Mesenchymal stem cell (in vitro differentiated cells and primary cell): Measurements from ENCODE around the gene WDR93.
A peak's percentile ranks its signal among the peaks of the same experiment; 100 is the strongest.

Experiments
- DNase-seq: peaks from one replicate; pipeline ENCODE4 v3.0.0-alpha.2; 2013
- H2AFZ ChIP-seq: one replicate; pipeline ENCODE4 v1.6.1; 2013; ENCODE audit warnings: low read depth, mild to moderate bottlenecking, control low read depth, inconsistent platforms, low read length, moderate library complexity
- H2AK5ac ChIP-seq: 2 replicates; pipeline ENCODE4 v1.6.1; 2013; ENCODE audit warnings: low read length, moderate library complexity, mild to moderate bottlenecking, inconsistent platforms; ENCODE audit not compliant: severe bottlenecking
- H2BK120ac ChIP-seq: one replicate; pipeline ENCODE4 v1.6.1; 2013; ENCODE audit warnings: low read depth, mild to moderate bottlenecking, inconsistent platforms, low read length, moderate library complexity
- H2BK12ac ChIP-seq, 2 experiments: one replicate each; pipeline ENCODE4 v1.6.1; 2013; ENCODE audit warnings: inconsistent platforms in 2 of 2, low read length in 2 of 2, mild to moderate bottlenecking in 2 of 2, moderate library complexity in 2 of 2, control low read depth in 1 of 2
- H2BK15ac ChIP-seq: one replicate; pipeline ENCODE4 v1.6.1; 2013; ENCODE audit warnings: mild to moderate bottlenecking, low read depth, inconsistent platforms; ENCODE audit not compliant: poor library complexity, severe bottlenecking
- H2BK5ac ChIP-seq: 2 replicates; pipeline ENCODE4 v1.6.1; 2013; ENCODE audit warnings: low read depth, mild to moderate bottlenecking, low read length, control low read depth, inconsistent platforms; ENCODE audit not compliant: poor library complexity, severe bottlenecking
- H3K14ac ChIP-seq, 2 experiments: one replicate each; pipeline ENCODE4 v1.6.1; 2013; ENCODE audit warnings: inconsistent platforms in 2 of 2, low read length in 2 of 2, control low read depth in 1 of 2, mild to moderate bottlenecking in 1 of 2, moderate library complexity in 1 of 2
- H3K18ac ChIP-seq, 2 experiments: one replicate each; pipeline ENCODE4 v1.6.1; 2013; ENCODE audit warnings: inconsistent platforms in 2 of 2, low read length in 2 of 2, control low read depth in 1 of 2, low read depth in 1 of 2, mild to moderate bottlenecking in 1 of 2
- H3K23ac ChIP-seq, 2 experiments: one replicate each; pipeline ENCODE4 v1.6.1; 2013; ENCODE audit warnings: inconsistent platforms in 2 of 2, low read length in 2 of 2, mild to moderate bottlenecking in 2 of 2, moderate library complexity in 2 of 2, control low read depth in 1 of 2
- H3K27ac ChIP-seq: 2 replicates; pipeline ENCODE4 v1.5.1; 2013; ENCODE audit warnings: mild to moderate bottlenecking, moderate library complexity, low read length, control low read depth, inconsistent platforms; ENCODE audit not compliant: poor library complexity, severe bottlenecking
- H3K27me3 ChIP-seq, 2 experiments: 2 replicates each; pipeline versions ENCODE4 v1.6.1 to v1.7.0; 2013; ENCODE audit warnings: low read length in 2 of 2, mild to moderate bottlenecking in 2 of 2, moderate library complexity in 2 of 2, control low read depth in 1 of 2, inconsistent platforms in 1 of 2; ENCODE audit not compliant: control insufficient read depth in 1 of 2, insufficient read depth in 1 of 2
- H3K36me3 ChIP-seq, 2 experiments: 2 replicates each; pipeline versions ENCODE4 v1.6.1 to v1.7.0; 2013; ENCODE audit warnings: low read length in 2 of 2, control low read depth in 1 of 2, inconsistent platforms in 1 of 2, low read depth in 1 of 2, mild to moderate bottlenecking in 1 of 2; ENCODE audit not compliant: insufficient read depth in 2 of 2, control insufficient read depth in 1 of 2
- H3K4ac ChIP-seq, 2 experiments: one replicate each; pipeline ENCODE4 v1.6.1; 2013; ENCODE audit warnings: inconsistent platforms in 2 of 2, low read length in 2 of 2, mild to moderate bottlenecking in 2 of 2, moderate library complexity in 2 of 2, control low read depth in 1 of 2, low read depth in 1 of 2
- H3K4me1 ChIP-seq: 2 replicates; pipeline ENCODE4 v1.6.1; 2013; ENCODE audit warnings: low read depth, low read length, control low read depth; ENCODE audit not compliant: control insufficient read depth, insufficient read depth
- H3K4me2 ChIP-seq: 2 replicates; pipeline ENCODE4 v1.6.1; 2013; ENCODE audit warnings: low read length, mild to moderate bottlenecking, inconsistent platforms; ENCODE audit not compliant: poor library complexity, severe bottlenecking
- H3K4me3 ChIP-seq, 2 experiments: 2 replicates each; pipeline versions ENCODE4 v1.5.1 to v1.7.0; 2013; ENCODE audit warnings: low read length in 2 of 2, mild to moderate bottlenecking in 2 of 2, control low read depth in 1 of 2, low read depth in 1 of 2; ENCODE audit not compliant: insufficient read depth in 1 of 2
- H3K79me1 ChIP-seq: replicated peaks from 2 replicates; pipeline ENCODE4 v1.6.1; 2013; ENCODE audit warnings: mild to moderate bottlenecking, control low read depth, low read length, inconsistent platforms; ENCODE audit not compliant: poor library complexity, severe bottlenecking
- H3K9ac ChIP-seq: 2 replicates; pipeline ENCODE4 v1.7.0; 2013; ENCODE audit warnings: mild to moderate bottlenecking, low read length, moderate library complexity
- H3K9me3 ChIP-seq: 2 replicates; pipeline ENCODE4 v1.7.0; 2013; ENCODE audit warnings: mild to moderate bottlenecking, low read length; ENCODE audit not compliant: control insufficient read depth
- H4K8ac ChIP-seq: one replicate; pipeline ENCODE4 v1.6.1; 2013; ENCODE audit warnings: inconsistent platforms, mild to moderate bottlenecking, low read length, moderate library complexity
- H4K91ac ChIP-seq: one replicate; pipeline ENCODE4 v1.6.1; 2013; ENCODE audit warnings: mild to moderate bottlenecking, low read length, inconsistent platforms
- WGBS: methylation state at CpG from one replicate; pipeline ENCODE4 v1.1.7; 2013; ENCODE audit warnings: mixed read lengths; 5-methylcytosine and 5-hydroxymethylcytosine counted together

Gene WDR93

DNA sequence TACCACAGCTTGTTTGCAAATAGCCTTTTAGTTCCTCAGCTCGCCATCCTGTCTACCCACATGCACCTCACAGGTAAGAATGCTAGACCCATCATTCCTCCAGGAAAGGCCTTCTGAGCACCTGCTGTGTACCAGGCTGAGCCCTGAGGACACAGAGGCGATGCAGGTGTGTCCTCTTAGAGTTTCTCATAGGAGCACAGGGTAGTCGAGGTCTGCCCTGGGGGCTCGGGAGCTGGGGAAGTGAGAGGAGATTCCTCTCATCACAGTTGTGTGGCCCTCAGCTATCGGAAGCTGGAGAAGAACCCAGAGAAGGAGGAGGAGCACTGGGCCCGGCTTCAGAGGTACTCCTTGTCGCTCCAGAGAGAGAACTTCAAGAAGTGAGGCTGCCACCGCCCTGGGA is 52.4 kb downstream of the WDR93 start:
- no peak overlapping the region for H4K8ac ChIP-seq
- no peak overlapping the region for H3K14ac ChIP-seq
- no peak overlapping the region for H2BK5ac ChIP-seq
- no peaks in the 10 kb centered on the region for H3K9me3 ChIP-seq
- WGBS, result 88% methylated on average over 8 of the region's 8 CpGs
- H3K4me1 ChIP-seq, result peaks cover 8% of the 10 kb centered on the region
- H2BK120ac ChIP-seq, result no peak overlapping the region
- no peak overlapping the region for H3K27ac ChIP-seq
- H3K18ac ChIP-seq, result no peak overlapping the region
- H3K27me3 ChIP-seq, result peaks cover 42 to 44% of the 10 kb centered on the region in 2 experiments
- H3K4me2 ChIP-seq, result no peak overlapping the region
- no peaks in the 10 kb centered on the region for H3K36me3 ChIP-seq
- DNase-seq, result no peak
- H3K9ac ChIP-seq, result no peak overlapping the region
- no peak overlapping the region for H3K23ac ChIP-seq
- H2BK12ac ChIP-seq, result no peak overlapping the region
- H2AFZ ChIP-seq, result no peak overlapping the region
- no peak overlapping the region for H3K4ac ChIP-seq
- no peak overlapping the region for H2AK5ac ChIP-seq
- H2BK15ac ChIP-seq, result no peak overlapping the region
- no peaks in the 10 kb centered on the region for H3K79me1 ChIP-seq
- no peak overlapping the region for H4K91ac ChIP-seq
- no peak overlapping the region for H3K4me3 ChIP-seq

DNA sequence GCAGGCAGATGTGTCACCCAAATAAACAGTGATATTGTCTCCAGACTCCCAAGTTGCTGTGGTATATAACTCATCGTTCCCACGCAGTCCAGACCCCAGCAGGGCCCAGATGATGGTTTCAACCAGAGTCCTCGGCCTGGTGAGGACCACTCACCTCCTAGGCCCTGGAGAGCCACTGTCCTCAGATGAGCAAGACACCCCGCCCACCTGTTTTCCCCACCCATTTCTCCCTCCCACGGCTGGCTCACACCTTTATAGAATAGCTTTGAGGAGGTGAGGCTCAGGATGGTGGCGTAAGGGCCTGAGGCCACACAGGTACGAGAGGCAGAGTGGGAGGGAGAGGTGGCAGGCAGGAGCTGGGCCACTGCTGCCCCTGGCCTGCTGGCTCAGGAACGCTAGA is 53.0 kb downstream of the WDR93 start:
- Histone ChIP-seq H3K18ac (no peak overlapping the region), H3K4me2 (no peak overlapping the region), H3K9ac (no peak overlapping the region), H4K91ac (no peak overlapping the region), H3K23ac (no peak overlapping the region), H3K27me3 (peaks cover 48% of the 10 kb centered on the region in 2 experiments), H3K79me1 (no peaks in the 10 kb centered on the region), H3K4me3 (no peak overlapping the region), H3K36me3 (no peaks in the 10 kb centered on the region), H4K8ac (no peak overlapping the region), H2AFZ (no peak overlapping the region), H2BK120ac (no peak overlapping the region), H3K9me3 (no peaks in the 10 kb centered on the region), H3K4me1 (peaks cover 8% of the 10 kb centered on the region), H2AK5ac (no peak overlapping the region), H3K14ac (no peak overlapping the region), H2BK5ac (no peak overlapping the region), H2BK12ac (no peak overlapping the region), H3K4ac (no peak overlapping the region), H2BK15ac (no peak overlapping the region), H3K27ac (no peak overlapping the region)
- WGBS, result 83% methylated on average over 5 of the region's 8 CpGs
- no peak for DNase-seq

DNA sequence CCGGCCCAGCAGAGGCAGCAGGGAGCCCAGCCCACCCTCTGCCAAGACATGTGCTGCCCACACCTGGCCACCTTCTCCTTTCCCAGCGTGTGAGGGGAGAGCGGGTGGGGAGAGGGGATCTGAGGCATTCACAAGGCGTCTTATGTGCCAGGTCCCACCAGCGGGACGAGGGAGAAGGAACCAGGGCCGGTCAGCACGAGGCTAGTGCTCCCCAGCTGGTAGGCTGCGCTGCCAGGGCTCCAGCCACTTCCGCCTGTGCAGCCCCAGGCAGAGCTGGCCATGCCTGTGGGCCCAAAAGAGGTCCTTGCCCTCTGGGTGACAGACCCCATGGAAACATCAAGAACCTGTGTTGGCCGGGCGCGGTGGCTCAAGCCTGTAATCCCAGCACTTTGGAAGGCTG is 54.5 kb downstream of the WDR93 start:
- no peak overlapping the region for H3K27ac ChIP-seq
- WGBS, result 84% methylated on average over 13 of the region's 13 CpGs
- no peaks in the 10 kb centered on the region for H3K79me1 ChIP-seq
- no peak overlapping the region for H2BK15ac ChIP-seq
- H3K36me3 ChIP-seq, result no peaks in the 10 kb centered on the region
- H3K14ac ChIP-seq, result no peak overlapping the region
- no peak for DNase-seq
- no peak overlapping the region for H3K4me2 ChIP-seq
- H3K27me3 ChIP-seq, result peaks cover 63% of the 10 kb centered on the region in 2 experiments
- H3K9ac ChIP-seq, result no peak overlapping the region
- no peak overlapping the region for H2BK120ac ChIP-seq
- H3K23ac ChIP-seq, result no peak overlapping the region
- H2AK5ac ChIP-seq, result no peak overlapping the region
- no peaks in the 10 kb centered on the region for H3K9me3 ChIP-seq
- no peak overlapping the region for H4K8ac ChIP-seq
- no peak overlapping the region for H2BK12ac ChIP-seq
- H2AFZ ChIP-seq, result no peak overlapping the region
- peaks cover 10% of the 10 kb centered on the region for H3K4me1 ChIP-seq
- H3K4me3 ChIP-seq, result no peak overlapping the region
- H4K91ac ChIP-seq, result no peak overlapping the region
- H3K4ac ChIP-seq, result no peak overlapping the region
- H3K18ac ChIP-seq, result no peak overlapping the region
- H2BK5ac ChIP-seq, result no peak overlapping the region

DNA sequence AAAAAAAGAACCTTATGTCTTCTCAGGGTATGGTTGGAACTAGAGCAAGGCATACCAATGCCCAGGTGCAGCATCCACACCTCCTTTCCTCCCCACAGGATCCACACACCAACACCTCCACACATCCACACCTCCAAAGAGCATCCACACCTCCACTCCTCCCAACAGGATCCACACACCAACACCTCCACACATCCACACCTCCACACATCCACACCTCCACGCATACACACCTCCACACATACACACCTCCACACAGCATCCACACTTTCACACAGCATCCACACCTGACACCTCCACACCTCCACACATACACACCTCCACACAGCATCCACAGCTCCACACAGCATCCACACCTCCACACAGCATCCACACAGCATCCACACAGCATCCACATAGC is 55.2 kb downstream of the WDR93 start:
- H3K4me3 ChIP-seq, result no peak overlapping the region
- H2AK5ac ChIP-seq, result no peak overlapping the region
- H3K9me3 ChIP-seq, result no peaks in the 10 kb centered on the region
- H3K27me3 ChIP-seq, result peaks cover 63 to 65% of the 10 kb centered on the region in 2 experiments
- H2BK15ac ChIP-seq, result no peak overlapping the region
- no peak overlapping the region for H4K91ac ChIP-seq
- H2AFZ ChIP-seq, result no peak overlapping the region
- peaks cover 15% of the 10 kb centered on the region for H3K4me1 ChIP-seq
- H2BK120ac ChIP-seq, result no peak overlapping the region
- no peak overlapping the region for H2BK5ac ChIP-seq
- H3K23ac ChIP-seq, result no peak overlapping the region
- peak overlapping the region in 1 of 2 experiments; percentile 49 for H3K14ac ChIP-seq
- H3K9ac ChIP-seq, result no peak overlapping the region
- no peak overlapping the region for H3K18ac ChIP-seq
- H3K4me2 ChIP-seq, result no peak overlapping the region
- DNase-seq, result no peak
- H4K8ac ChIP-seq, result no peak overlapping the region
- no peaks in the 10 kb centered on the region for H3K36me3 ChIP-seq
- H2BK12ac ChIP-seq, result no peak overlapping the region
- H3K27ac ChIP-seq, result no peak overlapping the region
- H3K4ac ChIP-seq, result no peak overlapping the region
- WGBS, result 100% methylated on average over 1 of the region's 1 CpG
- H3K79me1 ChIP-seq, result no peaks in the 10 kb centered on the region
